GM12864 (cell line): ENCODE data around the gene CLDND1.
A peak's percentile ranks its signal among the peaks of the same experiment; 100 is the strongest.

ENCODE experiments used
- DNase-seq: peaks from one replicate; pipeline ENCODE4 v3.0.0-alpha.2; 2011; ENCODE audit warnings: low read depth
- H3K4me3 ChIP-seq: 2 replicates; pipeline ENCODE4 v1.5.1; 2011; ENCODE audit warnings: mild to moderate bottlenecking, low read depth, low read length, control low read depth
- TF ChIP-seq, protein P1 (sequence below): IDR thresholded peaks from 2 replicates; pipeline ENCODE4 v1.5.1; 2011; ENCODE audit warnings: low read depth, mild to moderate bottlenecking, moderate library complexity, low read length, control low read depth, inconsistent platforms; ENCODE audit errors: missing control alignments

Gene CLDND1

DNA sequence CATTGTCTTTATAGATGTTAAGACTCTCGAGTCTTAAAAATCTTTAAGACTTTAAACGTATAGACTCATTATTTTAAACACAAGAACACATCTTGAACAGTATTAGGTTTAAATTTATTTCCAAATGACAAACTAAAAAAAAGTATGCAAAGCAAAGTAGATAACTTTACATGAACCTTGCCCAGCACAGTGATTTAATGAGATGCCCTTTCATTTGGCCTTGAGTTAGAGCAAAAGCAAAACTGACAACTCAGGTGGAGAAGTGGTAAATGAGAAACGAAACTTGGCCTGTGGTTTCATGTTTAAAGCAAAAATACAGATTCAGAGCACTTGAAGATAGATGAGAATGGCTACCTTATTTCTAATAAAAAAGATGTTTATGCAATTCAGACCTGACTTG is 17.6 kb upstream of the CLDND1 start:
- DNase-seq, result peak; percentile 95
- TF ChIP-seq, protein P1, sequence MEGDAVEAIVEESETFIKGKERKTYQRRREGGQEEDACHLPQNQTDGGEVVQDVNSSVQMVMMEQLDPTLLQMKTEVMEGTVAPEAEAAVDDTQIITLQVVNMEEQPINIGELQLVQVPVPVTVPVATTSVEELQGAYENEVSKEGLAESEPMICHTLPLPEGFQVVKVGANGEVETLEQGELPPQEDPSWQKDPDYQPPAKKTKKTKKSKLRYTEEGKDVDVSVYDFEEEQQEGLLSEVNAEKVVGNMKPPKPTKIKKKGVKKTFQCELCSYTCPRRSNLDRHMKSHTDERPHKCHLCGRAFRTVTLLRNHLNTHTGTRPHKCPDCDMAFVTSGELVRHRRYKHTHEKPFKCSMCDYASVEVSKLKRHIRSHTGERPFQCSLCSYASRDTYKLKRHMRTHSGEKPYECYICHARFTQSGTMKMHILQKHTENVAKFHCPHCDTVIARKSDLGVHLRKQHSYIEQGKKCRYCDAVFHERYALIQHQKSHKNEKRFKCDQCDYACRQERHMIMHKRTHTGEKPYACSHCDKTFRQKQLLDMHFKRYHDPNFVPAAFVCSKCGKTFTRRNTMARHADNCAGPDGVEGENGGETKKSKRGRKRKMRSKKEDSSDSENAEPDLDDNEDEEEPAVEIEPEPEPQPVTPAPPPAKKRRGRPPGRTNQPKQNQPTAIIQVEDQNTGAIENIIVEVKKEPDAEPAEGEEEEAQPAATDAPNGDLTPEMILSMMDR, result no peak
- no peak overlapping the region for H3K4me3 ChIP-seq

DNA sequence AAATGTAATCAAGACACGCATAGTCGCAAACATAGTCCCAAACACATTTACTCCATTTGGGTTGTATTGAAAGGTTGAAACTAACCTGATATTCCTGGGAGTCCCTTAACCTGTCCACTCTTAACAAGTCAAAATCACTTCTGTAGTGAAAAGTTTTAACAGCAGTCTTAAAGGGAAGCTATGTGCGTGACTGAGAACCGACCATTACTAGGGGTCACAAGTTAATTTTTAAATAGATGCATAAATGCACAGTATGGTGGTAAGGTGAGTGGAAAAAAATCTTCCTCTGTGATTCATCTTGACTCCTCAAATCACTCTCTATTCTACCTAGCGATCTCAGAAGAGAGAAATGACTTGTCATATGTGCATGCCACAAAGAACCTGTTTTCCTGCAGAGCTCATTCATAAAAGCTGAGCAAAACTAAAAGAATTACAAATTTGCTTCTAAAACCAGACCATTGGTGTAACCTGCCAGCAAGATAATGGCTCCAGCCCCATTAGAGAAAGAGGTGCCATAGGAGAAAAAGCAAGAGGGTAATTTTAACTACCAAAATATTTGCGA is 13.8 kb upstream of the CLDND1 start:
- TF ChIP-seq, protein P1, result no peak
- peak; percentile 95 for DNase-seq
- peak overlapping the region; percentile 78 for H3K4me3 ChIP-seq

DNA sequence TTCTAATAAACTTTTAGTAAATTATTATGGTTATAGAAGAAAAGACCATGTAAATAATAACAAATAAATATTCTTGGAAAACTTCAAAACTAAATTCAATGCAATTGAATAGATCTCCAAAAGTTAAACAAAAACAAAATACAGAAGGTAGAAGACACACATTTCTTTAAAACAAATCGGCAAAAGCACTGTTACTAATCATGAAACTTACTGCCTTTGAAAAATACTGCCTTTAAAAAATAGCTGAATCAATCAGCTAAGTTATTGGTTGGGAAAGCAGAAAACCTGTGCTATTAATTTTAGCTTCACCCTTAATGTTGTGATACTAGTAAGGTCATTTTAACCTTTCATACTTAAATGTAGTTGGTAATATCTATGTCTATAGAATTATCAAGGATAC is 12.0 kb upstream of the CLDND1 start:
- peak overlapping the region; percentile 78 for H3K4me3 ChIP-seq
- TF ChIP-seq, protein P1, result no peak
- no peak for DNase-seq

DNA sequence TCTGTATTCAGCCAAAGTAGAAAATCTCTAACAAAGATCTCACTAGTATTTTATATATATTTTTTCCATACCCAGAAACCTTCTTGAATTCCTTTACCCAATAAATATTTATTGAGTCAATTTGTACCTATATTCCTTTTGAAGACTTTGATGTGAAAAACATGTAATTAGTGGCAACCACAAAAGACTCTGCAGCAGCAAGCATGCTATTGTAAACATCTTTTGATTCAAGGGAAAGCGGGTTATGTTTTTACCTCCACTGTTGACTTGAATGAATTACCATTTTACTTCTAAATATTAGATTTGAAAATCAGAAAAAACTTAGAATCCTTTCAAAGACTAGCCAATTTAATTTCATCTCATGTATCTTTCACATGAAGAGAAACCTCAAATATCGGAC is 11.5 kb upstream of the CLDND1 start:
- TF ChIP-seq, protein P1, result no peak
- H3K4me3 ChIP-seq, result peak overlapping the region; percentile 78
- no peak for DNase-seq

DNA sequence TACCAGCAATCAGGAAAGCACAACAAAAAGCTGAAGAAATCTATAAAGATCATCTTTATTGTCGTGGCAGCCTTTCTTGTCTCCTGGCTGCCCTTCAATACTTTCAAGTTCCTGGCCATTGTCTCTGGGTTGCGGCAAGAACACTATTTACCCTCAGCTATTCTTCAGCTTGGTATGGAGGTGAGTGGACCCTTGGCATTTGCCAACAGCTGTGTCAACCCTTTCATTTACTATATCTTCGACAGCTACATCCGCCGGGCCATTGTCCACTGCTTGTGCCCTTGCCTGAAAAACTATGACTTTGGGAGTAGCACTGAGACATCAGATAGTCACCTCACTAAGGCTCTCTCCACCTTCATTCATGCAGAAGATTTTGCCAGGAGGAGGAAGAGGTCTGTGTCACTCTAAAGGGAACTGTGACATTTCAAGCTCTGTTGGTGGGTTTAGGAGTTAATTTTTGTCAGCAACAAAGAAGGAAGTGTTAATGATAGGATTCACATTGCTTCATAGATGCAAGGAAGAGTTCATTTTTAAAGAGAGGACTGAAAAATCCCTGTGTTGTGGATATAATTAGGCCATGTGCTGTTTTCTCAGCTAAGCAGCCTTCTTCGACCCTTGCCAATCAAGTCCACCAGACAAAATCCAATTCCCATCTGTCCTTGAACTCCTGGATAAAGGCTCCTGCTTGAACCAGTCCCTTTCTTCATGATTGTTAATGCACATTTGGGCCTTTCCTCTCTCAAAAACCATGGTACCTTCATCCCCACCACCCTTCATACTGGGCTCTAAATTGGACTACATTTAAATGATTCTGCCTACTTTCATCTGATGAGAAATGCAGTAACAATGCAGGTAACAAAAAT is 10.2 kb upstream of the CLDND1 start:
- no peak for DNase-seq
- peak overlapping the region; percentile 78 for H3K4me3 ChIP-seq
- TF ChIP-seq, protein P1, result no peak

DNA sequence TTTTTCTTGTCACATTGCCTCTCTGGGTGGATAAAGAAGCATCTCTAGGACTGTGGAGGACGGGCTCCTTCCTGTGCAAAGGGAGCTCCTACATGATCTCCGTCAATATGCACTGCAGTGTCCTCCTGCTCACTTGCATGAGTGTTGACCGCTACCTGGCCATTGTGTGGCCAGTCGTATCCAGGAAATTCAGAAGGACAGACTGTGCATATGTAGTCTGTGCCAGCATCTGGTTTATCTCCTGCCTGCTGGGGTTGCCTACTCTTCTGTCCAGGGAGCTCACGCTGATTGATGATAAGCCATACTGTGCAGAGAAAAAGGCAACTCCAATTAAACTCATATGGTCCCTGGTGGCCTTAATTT is 9.6 kb upstream of the CLDND1 start:
- TF ChIP-seq, protein P1, result no peak
- peak overlapping the region; percentile 78 for H3K4me3 ChIP-seq
- DNase-seq, result no peak
